OCI-LY3 (cell line): Measurements from ENCODE around the gene TPRN.

Experiments
- H2AFZ ChIP-seq: fragments of 200-600, 300-600 bp; shearing (Covaris generic); 2 replicates; pipeline ENCODE4 v1.6.0; 2014; ENCODE audit warnings: antibody characterized with exemption, low read depth, low read length
- H3K27ac ChIP-seq: fragments of 200-600, 300-600 bp; sonication (generic); 2 replicates; pipeline ENCODE4 v1.5.1; 2014; ENCODE audit warnings: mild to moderate bottlenecking, low read length, moderate library complexity, mixed read lengths
- H3K27me3 ChIP-seq: fragments of 200-600, 300-600 bp; sonication (generic); 2 replicates; pipeline ENCODE4 v1.6.1; 2014; ENCODE audit warnings: low read depth, low read length, mixed read lengths
- H3K36me3 ChIP-seq: fragments of 200-600, 300-600 bp; sonication (generic); replicated peaks from 2 replicates; pipeline ENCODE3; 2014; ENCODE audit warnings: low read depth, low read length, mixed read lengths
- H3K4me1 ChIP-seq: fragments of 300-600, 200-600 bp; sonication (generic); 2 replicates; pipeline ENCODE4 v1.6.1; 2014; ENCODE audit warnings: low read length, mixed read lengths
- H3K4me2 ChIP-seq: fragments of 200-600, 300-600 bp; sonication (generic); 2 replicates; pipeline ENCODE4 v1.6.1; 2014; ENCODE audit warnings: low read length, mixed read lengths
- H3K4me3 ChIP-seq: fragments of 300-600, 200-600 bp; sonication (generic); 2 replicates; pipeline ENCODE4 v1.5.1; 2014; ENCODE audit warnings: antibody characterized with exemption, mild to moderate bottlenecking, low read length, moderate library complexity
- H3K79me2 ChIP-seq: fragments of 300-600, 200-600 bp; shearing (Covaris generic); 2 replicates; pipeline ENCODE4 v1.6.1; 2014; ENCODE audit warnings: mild to moderate bottlenecking, low read length, mixed read lengths
- H3K9ac ChIP-seq: fragments of 300-600, 200-600 bp; shearing (Covaris generic); 2 replicates; pipeline ENCODE4 v1.6.0; 2014; ENCODE audit warnings: mild to moderate bottlenecking, low read length, moderate library complexity
- H3K9me3 ChIP-seq: fragments of 200-600, 300-600 bp; shearing (Covaris generic); 2 replicates; pipeline ENCODE4 v1.6.1; 2014; ENCODE audit warnings: low read length, mixed read lengths; ENCODE audit not compliant: insufficient read depth
- H4K20me1 ChIP-seq: fragments of 200-600, 300-600 bp; sonication (generic); 2 replicates; pipeline ENCODE4 v1.6.1; 2016; ENCODE audit warnings: low read length, mixed read lengths; ENCODE audit not compliant: insufficient read depth
- CTCF ChIP-seq: fragments of 200-600, 300-600 bp; sonication (generic); IDR thresholded peaks from 2 replicates; pipeline ENCODE4 v1.5.1; 2014; ENCODE audit warnings: antibody characterized with exemption, low read length, low read depth
- EZH2phosphoT487 ChIP-seq: fragments of 200-600 bp; shearing (Covaris generic); IDR thresholded peaks from 2 replicates; pipeline ENCODE4 v1.6.1; 2018; ENCODE audit warnings: antibody characterized with exemption, mixed run types, low read depth

TPRN gene

GRCh38 chr9:137237759-137238726 is 37.5 kb upstream of the TPRN start:
- TF ChIP-seq EZH2phosphoT487 (no peak), CTCF (no peak)
- peak overlapping the region; percentile 96 for H3K4me2 ChIP-seq
- H3K36me3 ChIP-seq, result peaks cover 10% of the 10 kb centered on the region
- peak overlapping the region; percentile 62; the same call in 1 of the 2 replicates for H3K9ac ChIP-seq
- H3K4me3 ChIP-seq, result peak overlapping the region; percentile 82; the same call in 1 of the 2 replicates
- peak overlapping the region; percentile 21; the same call in 1 of the 2 replicates for H3K27ac ChIP-seq
- 0 out of 2 replicates have a peak, but pooled peaks cover 2% of the 10 kb centered on the region for H3K27me3 ChIP-seq
- H3K9me3 ChIP-seq, result no peaks in the 10 kb centered on the region
- peaks cover 49% of the 10 kb centered on the region for H3K4me1 ChIP-seq
- H2AFZ ChIP-seq, result no peak overlapping the region
- H3K79me2 ChIP-seq, result peaks cover 45% of the 10 kb centered on the region
- H4K20me1 ChIP-seq, result peaks cover 15% of the 10 kb centered on the region

DNA sequence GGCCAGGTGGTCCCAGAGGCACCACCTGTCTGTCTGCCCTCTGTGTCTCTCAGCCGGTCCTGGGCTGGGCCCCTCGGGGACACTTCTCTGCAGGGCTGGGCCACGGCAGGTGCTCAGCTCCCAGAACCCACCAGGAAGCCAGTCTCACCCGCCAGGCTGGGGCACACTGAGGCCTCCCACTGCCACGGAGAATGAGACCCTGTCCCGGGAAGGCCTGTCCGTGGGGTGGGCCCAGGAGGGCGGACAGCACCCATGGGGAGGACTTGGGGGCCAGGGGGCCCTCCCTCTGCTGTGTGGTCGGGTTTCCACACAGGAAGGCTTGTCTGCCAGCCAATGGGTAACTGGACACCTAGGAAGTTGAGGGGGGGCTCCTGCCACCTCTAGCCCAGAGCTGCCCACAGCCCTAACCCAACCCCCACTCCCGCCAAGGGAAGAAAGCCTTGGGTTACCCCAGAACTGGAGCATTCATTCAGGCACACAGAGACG is 36.4 kb upstream of the TPRN start:
- Histone ChIP-seq H3K9me3 (no peaks in the 10 kb centered on the region), H3K4me3 (peak overlapping the region; percentile 82), H3K4me2 (peak overlapping the region; percentile 96), H3K27ac (peak overlapping the region; percentile 21), H4K20me1 (peaks cover 5% of the 10 kb centered on the region), H3K9ac (peak overlapping the region; percentile 62), H3K79me2 (peaks cover 35% of the 10 kb centered on the region), H2AFZ (no peak overlapping the region), H3K4me1 (peaks cover 42% of the 10 kb centered on the region), H3K36me3 (peaks cover 4% of the 10 kb centered on the region), H3K27me3 (0 out of 2 replicates have a peak, but pooled peaks cover 2% of the 10 kb centered on the region)
- TF ChIP-seq CTCF (no peak), EZH2phosphoT487 (no peak)

GRCh38 chr9:137236238-137236935 is 35.8 kb upstream of the TPRN start:
- Histone ChIP-seq H3K79me2 (peaks cover 30% of the 10 kb centered on the region), H3K27me3 (0 out of 2 replicates have a peak, but pooled peaks cover 2% of the 10 kb centered on the region), H3K9ac (peak overlapping the region; percentile 63), H3K4me2 (peak overlapping the region; percentile 96), H3K27ac (peak overlapping the region; percentile 34), H3K4me3 (peak overlapping the region; percentile 82), H3K4me1 (peaks cover 42% of the 10 kb centered on the region), H3K9me3 (no peaks in the 10 kb centered on the region), H2AFZ (no peak overlapping the region), H3K36me3 (no peaks in the 10 kb centered on the region), H4K20me1 (no peaks in the 10 kb centered on the region)
- TF ChIP-seq EZH2phosphoT487, result no peak
- TF ChIP-seq CTCF, result peak; percentile 93
